Naive thymus-derived CD8-positive, alpha-beta T cell (primary cell): ENCODE results near the gene AHNAK. TPM values are rescaled to one million over a fixed set of nuclear protein-coding genes. Genes with fewer than 3 reads are reported as not detected.

Source experiments
- ATAC-seq, 2 donors: fragments of 150-1000 bp; cut with Tn5 transposase in 1 of 2; sonication (Bioruptor Pico), chemical (Tn5 transposase) in 1 of 2; 1 replicate in 1 of 2; 2 replicates in 1 of 2; pipeline ENCODE4 v1.10.0; 2021; ENCODE audit warnings: mild to moderate bottlenecking in 2 of 2, moderate library complexity in 2 of 2
- POLR2A ChIA-PET: fragments of 350-600 bp; sonication (Branson Sonifier 250); formaldehyde crosslinking; loops from one replicate; lab custom pipeline; 2021; ENCODE audit warnings: antibody characterized with exemption; lab: Charles Lee
- DNase-seq, 10 donors: peaks; one replicate each; pipeline versions ENCODE4 v3.0.0 to v3.0.0-alpha.2; 2020 to 2022
- H3K27ac Mint-ChIP-seq, 10 donors: one replicate each; pipeline ENCODE4 v1.8.0; 2020 to 2022; ENCODE audit warnings: mild to moderate bottlenecking in 10 of 10, mixed read lengths in 10 of 10, moderate library complexity in 4 of 10, inconsistent platforms in 1 of 10
- H3K27me3 Mint-ChIP-seq, 5 donors: one replicate each; pipeline ENCODE4 v1.8.0; 2021 to 2022; ENCODE audit warnings: mixed read lengths in 5 of 5
- H3K36me3 Mint-ChIP-seq, 3 donors: one replicate each; pipeline ENCODE4 v1.8.0; 2020 to 2022; ENCODE audit warnings: mixed read lengths in 3 of 3, mild to moderate bottlenecking in 2 of 3, inconsistent platforms in 1 of 3
- H3K4me1 Mint-ChIP-seq, 4 donors: one replicate each; pipeline ENCODE4 v1.8.0; 2021 to 2022; ENCODE audit warnings: mixed read lengths in 4 of 4
- H3K4me3 Mint-ChIP-seq, 10 donors: one replicate each; pipeline ENCODE4 v1.8.0; 2020 to 2022; ENCODE audit warnings: mild to moderate bottlenecking in 10 of 10, mixed read lengths in 10 of 10, moderate library complexity in 6 of 10, inconsistent platforms in 1 of 10
- H3K9me3 Mint-ChIP-seq, 9 donors: one replicate each; pipeline ENCODE4 v1.8.0; 2020 to 2022; ENCODE audit warnings: mixed read lengths in 9 of 9, mild to moderate bottlenecking in 3 of 9, inconsistent platforms in 1 of 9, moderate library complexity in 1 of 9
- polyA plus RNA-seq, 3 donors: library from polyadenylated mRNA; unstranded; fragments of 300-500 nt; fragmentation: Illumina TruSeq; gene quantifications; one replicate each; pipeline ENCODE4 v1.2.3, GENCODE V29; 2021
- total RNA-seq, 8 experiments: library from RNA in 2 of 8; stranded (reverse) in 2 of 8; gene quantifications; one replicate each; pipeline ENCODE4 v1.2.3 and lab custom pipeline; 2021 to 2026

Gene AHNAK
- total and polyA plus RNA-seq, 5 experiments from 2014 or later: 7.7 to 231 (median 19.8) TPM

DNA sequence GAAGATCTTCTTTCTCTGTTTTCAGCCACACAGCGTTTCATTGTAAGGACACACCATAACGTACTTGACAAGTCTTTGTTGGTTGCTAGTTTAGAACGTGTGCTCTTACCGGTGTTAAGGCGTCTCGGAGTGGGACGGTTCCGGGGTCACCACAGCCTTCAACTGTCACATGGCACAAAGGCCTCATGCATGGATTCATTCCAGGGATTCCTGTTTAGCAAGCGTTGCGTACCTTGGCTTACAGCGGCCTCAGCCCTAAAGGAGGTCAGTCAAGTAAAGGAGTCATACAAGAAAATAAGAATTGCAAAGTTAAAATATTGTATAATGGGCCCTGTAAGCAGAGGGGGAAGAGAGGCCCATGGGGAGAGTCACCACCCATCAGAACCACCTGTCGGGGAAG is 130.0 kb downstream of the AHNAK start:
- H3K27ac Mint-ChIP-seq: no peak overlapping the region
- no peaks in the 10 kb centered on the region for H3K36me3 Mint-ChIP-seq
- H3K9me3 Mint-ChIP-seq: no peaks in the 10 kb centered on the region
- ATAC-seq (no peak), DNase-seq (no peak)
- H3K4me1 Mint-ChIP-seq: no peaks in the 10 kb centered on the region
- H3K27me3 Mint-ChIP-seq: no peaks in the 10 kb centered on the region
- POLR2A ChIA-PET: no interaction called here
- no peak overlapping the region for H3K4me3 Mint-ChIP-seq

DNA sequence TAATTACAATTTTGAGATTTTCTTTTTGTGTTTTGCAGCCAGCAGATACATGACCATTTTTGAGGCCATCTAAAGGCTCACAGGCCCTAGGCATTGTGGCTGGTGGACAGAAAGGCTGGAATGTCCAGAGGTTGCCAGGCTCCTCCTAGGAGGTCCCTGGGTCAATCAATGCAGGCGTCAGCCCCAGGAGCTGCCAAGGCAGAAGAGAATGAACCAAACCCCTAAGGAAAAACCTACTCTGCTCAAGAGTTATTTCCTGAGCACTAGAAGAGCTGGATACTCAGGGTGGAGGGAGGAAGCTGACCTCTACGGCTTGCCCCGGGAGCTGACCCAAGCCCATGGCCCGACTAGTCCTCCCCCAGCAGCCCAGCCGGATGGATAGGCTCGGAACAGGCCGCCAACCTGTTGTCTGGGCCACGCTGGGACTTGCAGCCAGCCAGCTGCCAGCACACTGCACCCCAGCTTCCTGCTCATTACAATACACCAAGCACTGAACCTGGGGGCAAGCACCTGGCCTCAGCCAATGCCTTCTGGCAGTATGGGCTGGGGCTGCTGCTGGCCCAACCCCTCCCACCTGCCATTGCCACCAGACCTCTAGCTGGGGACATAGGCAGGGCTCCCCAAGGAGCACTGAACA is 133.4 kb downstream of the AHNAK start:
- H3K4me3 Mint-ChIP-seq: no peak overlapping the region
- POLR2A ChIA-PET: no interaction called here
- ATAC-seq: no peak
- no peaks in the 10 kb centered on the region for H3K4me1 Mint-ChIP-seq
- DNase-seq: no peak
- no peaks in the 10 kb centered on the region for H3K36me3 Mint-ChIP-seq
- no peaks in the 10 kb centered on the region for H3K9me3 Mint-ChIP-seq
- no peak overlapping the region for H3K27ac Mint-ChIP-seq
- H3K27me3 Mint-ChIP-seq: no peaks in the 10 kb centered on the region

DNA sequence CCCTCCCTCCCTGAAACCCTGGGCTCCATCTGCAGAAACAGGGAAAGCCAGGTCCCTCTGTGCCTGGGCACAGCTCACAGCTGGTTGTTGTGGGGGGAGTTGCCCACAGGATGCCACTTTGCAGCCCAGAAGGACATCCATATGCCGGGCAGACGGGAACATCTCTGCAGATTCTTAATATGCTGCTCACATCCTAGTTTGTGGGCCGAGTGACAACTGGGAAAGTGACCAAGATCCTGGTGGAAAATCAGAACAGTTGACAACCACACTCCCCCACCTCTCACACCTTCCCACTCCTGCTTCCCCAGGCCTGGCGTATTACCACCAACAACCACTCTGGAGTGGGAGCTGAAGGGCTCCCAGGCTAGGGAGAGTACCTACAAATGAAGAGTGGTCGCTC is 135.1 kb downstream of the AHNAK start:
- no peaks in the 10 kb centered on the region for H3K27me3 Mint-ChIP-seq
- ATAC-seq: no peak
- no peaks in the 10 kb centered on the region for H3K36me3 Mint-ChIP-seq
- H3K9me3 Mint-ChIP-seq: no peaks in the 10 kb centered on the region
- no peak overlapping the region for H3K27ac Mint-ChIP-seq
- no peak overlapping the region for H3K4me3 Mint-ChIP-seq
- no peaks in the 10 kb centered on the region for H3K4me1 Mint-ChIP-seq
- POLR2A ChIA-PET: interaction anchor here (0.7 to 1.3 kb wide), 2 partner anchors 9 to 32 kb away, joined by 3 read pairs; no protein-coding TSS in a partner anchor
- DNase-seq: no peak

DNA sequence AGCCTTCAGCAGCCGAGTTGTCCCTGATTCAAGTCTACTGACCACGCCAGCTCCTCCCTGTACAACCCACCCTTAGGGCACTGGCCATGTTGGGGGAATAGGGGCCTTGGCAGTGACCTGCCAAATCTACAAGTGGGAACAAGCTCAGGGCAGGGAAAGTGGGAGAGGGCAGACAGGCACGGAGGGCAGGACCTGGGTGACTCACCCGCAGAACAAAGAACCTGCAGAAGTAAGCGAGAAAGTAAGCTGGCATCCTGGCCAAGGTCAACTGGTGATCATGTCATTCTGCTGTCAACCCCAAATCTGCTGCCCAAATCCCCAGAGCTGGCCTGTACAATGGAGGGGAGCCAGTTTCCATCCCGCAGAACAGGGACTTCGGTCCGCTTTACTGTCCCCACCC is 135.6 kb downstream of the AHNAK start:
- H3K4me3 Mint-ChIP-seq: no peak overlapping the region
- H3K27me3 Mint-ChIP-seq: no peaks in the 10 kb centered on the region
- no peaks in the 10 kb centered on the region for H3K9me3 Mint-ChIP-seq
- no peak for DNase-seq
- POLR2A ChIA-PET: interaction anchor here (1.3 kb wide), 1 partner anchor 9 kb away, joined by 3 read pairs; no protein-coding TSS in a partner anchor
- no peaks in the 10 kb centered on the region for H3K4me1 Mint-ChIP-seq
- no peaks in the 10 kb centered on the region for H3K36me3 Mint-ChIP-seq
- ATAC-seq: no peak
- H3K27ac Mint-ChIP-seq: no peak overlapping the region

DNA sequence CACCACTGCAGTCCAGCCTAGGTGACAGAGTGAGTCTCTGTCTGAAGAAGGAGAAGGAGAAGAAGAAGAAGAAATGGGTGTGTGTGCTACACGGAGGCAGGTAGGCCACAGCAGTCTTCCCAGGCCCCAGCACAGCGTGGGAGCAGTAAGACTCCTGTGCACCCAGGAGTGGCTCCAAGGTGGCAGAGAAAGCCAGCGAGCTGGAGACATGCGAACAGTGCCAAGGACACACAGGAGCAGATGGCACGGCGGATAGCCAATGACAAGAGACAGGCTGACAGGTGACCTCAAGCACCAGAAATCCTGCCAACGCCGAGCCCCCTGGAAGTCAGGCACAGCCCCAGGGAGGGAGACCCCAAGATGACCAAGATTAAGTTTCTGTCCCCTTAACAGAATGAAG is 136.8 kb downstream of the AHNAK start:
- ATAC-seq (no peak), DNase-seq (no peak)
- Mint-ChIP-seq H3K4me3 (no peak overlapping the region), H3K4me1 (peaks cover 0 to 2% (median 1%) of the 10 kb centered on the region in 4 donors), H3K27ac (peak overlapping the region in 1 of 10 donors; percentile 73), H3K36me3 (no peaks in the 10 kb centered on the region), H3K27me3 (no peaks in the 10 kb centered on the region), H3K9me3 (no peaks in the 10 kb centered on the region)
- POLR2A ChIA-PET: interaction anchor here (0.5 to 0.6 kb wide), 2 partner anchors 265 to 1500 kb away, joined by 3 to 4 read pairs; no protein-coding TSS in a partner anchor

DNA sequence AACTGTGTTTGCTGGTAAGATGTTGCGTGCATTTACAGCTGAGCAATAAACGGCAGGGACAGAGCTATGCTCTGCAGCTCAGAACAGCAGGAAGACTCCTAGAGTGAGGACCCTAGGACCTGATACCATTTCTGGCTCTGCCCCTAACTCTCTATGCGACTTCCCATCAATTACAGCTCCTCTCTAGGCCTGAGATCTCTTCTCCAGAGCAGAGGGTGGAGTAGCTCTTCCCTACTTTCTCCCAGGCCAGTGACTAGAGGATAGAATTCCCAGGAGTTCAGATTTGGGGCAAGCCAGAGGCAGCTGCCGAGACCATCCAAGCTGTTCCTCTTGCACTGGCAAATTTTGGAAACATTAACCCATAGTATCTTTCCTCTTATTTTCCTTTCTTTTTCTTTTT is 140.6 kb downstream of the AHNAK start:
- no peak for DNase-seq
- no peak for ATAC-seq
- H3K9me3 Mint-ChIP-seq: no peaks in the 10 kb centered on the region
- H3K27me3 Mint-ChIP-seq: no peaks in the 10 kb centered on the region
- POLR2A ChIA-PET: interaction anchor here (0.6 kb wide), 1 partner anchor 20 kb away, joined by 3 read pairs; no protein-coding TSS in a partner anchor
- peak overlapping the region in 1 of 10 donors; percentile 66 for H3K27ac Mint-ChIP-seq
- peaks cover 24 to 33% (median 29%) of the 10 kb centered on the region in 4 donors for H3K4me1 Mint-ChIP-seq
- H3K36me3 Mint-ChIP-seq: no peaks in the 10 kb centered on the region
- no peak overlapping the region for H3K4me3 Mint-ChIP-seq

DNA sequence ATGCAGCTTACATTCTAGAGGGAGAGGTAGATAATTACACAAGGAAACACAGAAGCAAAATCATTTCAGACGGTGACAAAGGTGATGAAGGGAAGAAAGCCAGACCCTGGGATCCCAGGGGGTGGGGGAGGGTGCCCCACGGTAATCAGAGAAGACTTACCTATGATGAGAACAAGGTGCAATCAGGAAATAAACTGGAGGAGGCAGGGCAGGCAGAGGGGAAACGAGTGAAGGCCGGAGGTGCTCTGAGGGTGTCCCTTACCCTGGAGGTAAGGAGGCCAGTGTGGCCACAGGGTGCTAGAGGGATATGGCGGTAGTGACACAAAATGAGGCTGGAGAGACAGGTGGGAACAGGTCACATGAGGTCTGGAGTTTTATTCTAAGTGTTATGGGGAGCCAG is 141.7 kb downstream of the AHNAK start:
- H3K36me3 Mint-ChIP-seq: no peaks in the 10 kb centered on the region
- peak in 1 of 10 donors; percentile 9 for DNase-seq
- ATAC-seq: no peak
- H3K27ac Mint-ChIP-seq: peak overlapping the region in 7 of 10 donors; percentile 5 to 73 (median 53)
- no peaks in the 10 kb centered on the region for H3K27me3 Mint-ChIP-seq
- H3K9me3 Mint-ChIP-seq: no peaks in the 10 kb centered on the region
- H3K4me3 Mint-ChIP-seq: no peak overlapping the region
- H3K4me1 Mint-ChIP-seq: peaks cover 24 to 45% (median 38%) of the 10 kb centered on the region in 4 donors
- POLR2A ChIA-PET: interaction anchor here (0.9 kb wide), 1 partner anchor 137 kb away, joined by 6 read pairs; no protein-coding TSS in a partner anchor

DNA sequence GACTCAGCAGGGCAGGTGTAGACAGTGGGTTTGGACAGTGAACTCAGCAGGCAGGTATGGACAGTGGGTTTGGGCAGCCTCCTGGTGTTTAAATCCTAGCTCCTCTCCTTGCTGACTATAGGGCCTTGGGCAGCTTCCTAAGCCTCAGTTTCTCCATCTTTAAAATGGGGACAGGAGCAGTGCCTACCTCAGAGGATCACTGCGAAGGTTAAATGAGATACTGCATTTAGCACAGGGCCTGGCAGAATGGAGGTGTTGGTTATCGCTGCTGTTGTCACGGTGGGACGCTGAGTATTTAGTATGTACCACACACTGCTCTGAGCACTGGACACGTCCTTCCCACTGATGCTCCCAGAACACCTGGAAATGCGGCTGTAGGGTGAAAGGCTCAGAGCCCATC is 142.2 kb downstream of the AHNAK start:
- DNase-seq (peak in 1 of 10 donors; percentile 14), ATAC-seq (no peak)
- Mint-ChIP-seq H3K4me1 (peaks cover 26 to 49% (median 42%) of the 10 kb centered on the region in 4 donors), H3K27ac (peak overlapping the region in 7 of 10 donors; percentile 36 to 79 (median 69)), H3K36me3 (no peaks in the 10 kb centered on the region), H3K4me3 (no peak overlapping the region), H3K9me3 (no peaks in the 10 kb centered on the region), H3K27me3 (no peaks in the 10 kb centered on the region)
- POLR2A ChIA-PET: interaction anchor here (2.9 kb wide), 1 partner anchor 148 kb away, joined by 13 read pairs; no protein-coding TSS in a partner anchor

DNA sequence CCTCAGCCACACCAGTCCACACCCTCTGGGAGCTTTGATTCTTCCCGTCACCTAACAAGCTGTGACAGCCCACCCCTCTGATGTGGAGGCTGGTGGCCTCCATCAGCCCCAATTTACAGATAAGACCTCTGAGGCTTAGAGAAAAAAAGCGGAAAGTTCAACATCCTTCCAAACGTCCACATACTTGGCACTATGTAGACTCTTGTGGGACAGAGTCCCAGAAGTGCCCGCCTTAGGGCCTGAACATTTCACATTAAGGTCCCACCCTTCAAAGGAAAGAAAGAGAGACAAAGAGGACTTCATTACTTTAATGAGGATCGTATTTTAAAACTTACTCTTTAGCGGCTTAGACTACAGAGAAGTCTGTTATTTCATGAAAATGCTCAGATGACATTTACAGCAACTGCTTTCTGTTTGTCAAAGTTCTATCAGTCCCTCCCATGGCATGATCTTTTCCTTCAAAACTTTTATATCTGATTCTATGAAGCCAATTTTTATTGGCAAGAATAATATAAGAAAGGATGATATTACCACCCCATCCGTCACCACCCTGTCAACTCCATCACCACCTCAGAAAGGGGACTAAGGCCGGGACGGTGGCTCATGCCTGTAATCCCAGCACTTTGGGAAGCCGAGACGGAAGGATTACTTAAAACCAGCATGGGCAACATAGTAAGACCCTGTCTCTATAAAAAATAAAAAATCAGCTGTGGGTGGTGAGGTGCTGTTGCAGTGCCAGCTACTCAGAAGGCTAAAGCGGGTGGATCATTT is 143.5 kb downstream of the AHNAK start:
- H3K4me3 Mint-ChIP-seq: peak overlapping the region; percentile 57 to 96 (median 84)
- DNase-seq: peak in 1 of 10 donors; percentile 8
- POLR2A ChIA-PET: interaction anchor here (0.6 to 2.9 kb wide), 8 partner anchors 8 to 1320 kb away, joined by 3 to 14 read pairs (median 6); partner anchors contain the start of genes TMEM179B and TUT1
- peaks cover 35 to 62% (median 55%) of the 10 kb centered on the region in 4 donors for H3K4me1 Mint-ChIP-seq
- H3K27ac Mint-ChIP-seq: peak overlapping the region; percentile 89 to 98 (median 96)
- no peaks in the 10 kb centered on the region for H3K9me3 Mint-ChIP-seq
- ATAC-seq: no peak
- H3K27me3 Mint-ChIP-seq: no peaks in the 10 kb centered on the region
- no peaks in the 10 kb centered on the region for H3K36me3 Mint-ChIP-seq

DNA sequence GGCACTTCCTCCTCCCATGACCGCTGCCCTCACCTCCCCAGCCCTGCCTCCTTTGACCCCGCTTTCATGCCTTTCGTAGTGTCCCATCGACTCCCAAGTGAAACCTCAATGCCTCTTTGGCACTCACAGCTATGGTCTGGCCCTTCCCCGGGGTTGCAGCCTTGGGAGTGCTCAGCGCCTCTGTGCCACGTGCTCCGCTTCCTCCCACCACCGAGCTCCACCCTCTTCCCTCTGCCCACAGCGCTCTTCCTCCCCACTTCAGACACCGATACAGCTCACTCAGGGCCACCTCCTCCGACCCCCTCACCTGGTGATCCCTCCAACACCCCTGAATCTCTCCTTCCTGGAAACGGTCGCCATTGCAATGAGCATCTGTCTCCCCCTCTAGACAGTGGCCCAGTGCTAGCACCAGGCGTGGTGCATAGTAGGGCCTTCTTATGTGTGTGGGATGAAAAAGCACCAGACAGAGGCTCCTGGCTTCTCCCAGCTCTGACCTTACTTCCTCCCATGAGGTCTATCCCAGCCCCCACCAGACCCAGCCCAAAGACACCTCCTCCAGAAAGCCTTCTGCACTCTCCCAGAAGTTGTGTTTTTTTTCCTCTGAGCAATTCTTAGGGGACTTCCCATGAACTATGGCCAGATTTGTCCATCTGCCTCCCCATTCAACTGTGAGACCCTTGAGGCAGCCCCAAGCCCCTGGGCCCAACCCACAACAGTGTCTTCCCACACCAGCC is 144.2 kb downstream of the AHNAK start:
- H3K27me3 Mint-ChIP-seq: no peaks in the 10 kb centered on the region
- H3K27ac Mint-ChIP-seq: peak overlapping the region; percentile 89 to 98 (median 96)
- POLR2A ChIA-PET: interaction anchor here (0.6 to 2.9 kb wide), 19 partner anchors 9 to 1321 kb away, joined by 3 to 14 read pairs (median 5); partner anchors contain the start of genes C11orf98, CSKMT, MTA2 and STX5
- peak; percentile 94 to 95 for ATAC-seq
- H3K4me3 Mint-ChIP-seq: peak overlapping the region; percentile 77 to 96 (median 84)
- peaks cover 35 to 67% (median 59%) of the 10 kb centered on the region in 4 donors for H3K4me1 Mint-ChIP-seq
- peak; percentile 30 to 73 (median 42) for DNase-seq
- no peaks in the 10 kb centered on the region for H3K9me3 Mint-ChIP-seq
- peaks cover 0 to 2% (median 0%) of the 10 kb centered on the region in 3 donors for H3K36me3 Mint-ChIP-seq

DNA sequence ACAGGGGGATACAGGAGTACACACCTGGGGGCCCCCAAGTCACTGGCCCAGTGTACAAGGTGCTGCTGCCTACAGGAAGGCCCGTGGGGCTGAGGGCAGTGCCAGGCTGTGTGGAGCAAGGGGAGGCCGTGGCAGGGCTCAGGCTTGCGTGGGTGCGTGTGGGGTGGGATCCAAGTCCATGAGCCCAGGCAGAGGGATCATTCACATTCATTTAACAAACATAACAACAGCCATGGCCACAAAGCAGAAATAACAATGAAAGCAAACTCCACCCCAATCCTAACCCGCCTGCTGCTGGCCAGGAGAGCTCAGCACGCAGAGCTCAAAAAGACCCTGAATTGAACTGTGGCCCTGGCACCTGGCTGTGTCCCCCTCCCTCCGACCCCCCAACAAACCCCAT is 144.8 kb downstream of the AHNAK start:
- Mint-ChIP-seq H3K9me3 (no peaks in the 10 kb centered on the region), H3K27ac (peak overlapping the region; percentile 89 to 98 (median 96)), H3K4me3 (peak overlapping the region; percentile 77 to 96 (median 84)), H3K36me3 (peaks cover 0 to 2% (median 0%) of the 10 kb centered on the region in 3 donors), H3K27me3 (no peaks in the 10 kb centered on the region), H3K4me1 (peaks cover 35 to 67% (median 59%) of the 10 kb centered on the region in 4 donors)
- no peak for DNase-seq
- peak; percentile 20 to 42 for ATAC-seq
- POLR2A ChIA-PET: interaction anchor here (0.6 to 2.9 kb wide), 18 partner anchors 10 to 483 kb away, joined by 3 to 14 read pairs (median 6); partner anchors contain the start of genes C11orf98, CSKMT, MTA2 and STX5

DNA sequence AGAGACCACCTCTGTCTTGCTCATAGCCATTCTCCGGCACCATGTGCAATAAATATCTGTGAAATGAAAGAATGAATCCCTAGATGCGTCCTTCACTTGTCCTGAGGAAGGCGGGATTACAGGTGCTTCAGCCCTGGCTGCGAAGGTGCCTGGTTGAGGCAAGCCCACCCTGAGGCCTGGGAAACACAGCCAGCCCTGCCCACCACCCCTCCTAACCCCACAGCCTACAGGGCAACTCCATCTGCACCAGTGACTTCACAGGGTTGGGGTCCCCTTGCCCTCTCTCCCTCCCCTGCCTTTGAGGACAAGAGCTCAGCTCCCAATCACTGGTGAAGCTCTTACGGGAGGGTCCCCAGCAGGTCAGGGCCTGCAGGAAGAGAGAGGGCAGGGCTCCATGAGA is 145.2 kb downstream of the AHNAK start:
- Mint-ChIP-seq H3K36me3 (peaks cover 0 to 2% (median 0%) of the 10 kb centered on the region in 3 donors), H3K27me3 (no peaks in the 10 kb centered on the region), H3K27ac (peak overlapping the region; percentile 89 to 98 (median 96)), H3K9me3 (no peaks in the 10 kb centered on the region), H3K4me3 (peak overlapping the region; percentile 77 to 96 (median 84)), H3K4me1 (peaks cover 35 to 67% (median 59%) of the 10 kb centered on the region in 4 donors)
- POLR2A ChIA-PET: interaction anchor here (0.6 to 2.9 kb wide), 11 partner anchors 57 to 483 kb away, joined by 3 to 14 read pairs (median 6); partner anchors contain the start of genes MTA2 and TUT1
- ATAC-seq (no peak), DNase-seq (no peak)
